Epithelial cell of esophagus (primary cell): ENCODE data around the gene CROCC.

Source experiments
- DNase-seq: peaks from one replicate; pipeline ENCODE4 v3.0.0; 2010; ENCODE audit warnings: low read depth
- H3K4me3 ChIP-seq: 2 replicates; pipeline ENCODE4 v1.5.1; 2011; ENCODE audit warnings: mild to moderate bottlenecking, low read length, control low read depth
- TF ChIP-seq, protein P1 (sequence below): IDR thresholded peaks from 2 replicates; pipeline ENCODE4 v1.5.1; 2011; ENCODE audit warnings: low read depth, mild to moderate bottlenecking, low read length, control low read depth, inconsistent platforms; ENCODE audit not compliant: insufficient read depth; ENCODE audit errors: missing control alignments

The CROCC gene

DNA sequence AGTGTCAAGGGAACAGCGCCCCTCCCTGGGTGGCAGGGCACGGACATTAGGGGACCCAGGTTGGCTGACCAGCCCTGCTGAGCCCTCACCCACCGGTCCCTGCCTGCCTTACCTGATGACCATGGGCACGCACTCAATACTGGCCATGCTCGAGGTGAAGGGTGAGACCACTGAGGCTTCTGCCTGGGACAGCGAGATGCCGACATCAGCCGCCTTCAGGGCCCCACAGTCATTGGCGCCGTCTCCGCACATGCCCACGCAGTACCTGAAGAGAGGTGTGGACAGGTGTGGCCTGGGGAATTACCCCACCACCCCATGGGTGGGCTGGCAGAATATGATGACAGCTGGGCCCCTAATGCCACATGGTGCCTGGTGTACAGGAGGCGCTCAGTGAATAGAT lies 66.5 kb downstream of the CROCC start:
- DNase-seq: no peak
- TF ChIP-seq, protein P1, sequence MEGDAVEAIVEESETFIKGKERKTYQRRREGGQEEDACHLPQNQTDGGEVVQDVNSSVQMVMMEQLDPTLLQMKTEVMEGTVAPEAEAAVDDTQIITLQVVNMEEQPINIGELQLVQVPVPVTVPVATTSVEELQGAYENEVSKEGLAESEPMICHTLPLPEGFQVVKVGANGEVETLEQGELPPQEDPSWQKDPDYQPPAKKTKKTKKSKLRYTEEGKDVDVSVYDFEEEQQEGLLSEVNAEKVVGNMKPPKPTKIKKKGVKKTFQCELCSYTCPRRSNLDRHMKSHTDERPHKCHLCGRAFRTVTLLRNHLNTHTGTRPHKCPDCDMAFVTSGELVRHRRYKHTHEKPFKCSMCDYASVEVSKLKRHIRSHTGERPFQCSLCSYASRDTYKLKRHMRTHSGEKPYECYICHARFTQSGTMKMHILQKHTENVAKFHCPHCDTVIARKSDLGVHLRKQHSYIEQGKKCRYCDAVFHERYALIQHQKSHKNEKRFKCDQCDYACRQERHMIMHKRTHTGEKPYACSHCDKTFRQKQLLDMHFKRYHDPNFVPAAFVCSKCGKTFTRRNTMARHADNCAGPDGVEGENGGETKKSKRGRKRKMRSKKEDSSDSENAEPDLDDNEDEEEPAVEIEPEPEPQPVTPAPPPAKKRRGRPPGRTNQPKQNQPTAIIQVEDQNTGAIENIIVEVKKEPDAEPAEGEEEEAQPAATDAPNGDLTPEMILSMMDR: no peak
- H3K4me3 ChIP-seq: no peak overlapping the region

DNA sequence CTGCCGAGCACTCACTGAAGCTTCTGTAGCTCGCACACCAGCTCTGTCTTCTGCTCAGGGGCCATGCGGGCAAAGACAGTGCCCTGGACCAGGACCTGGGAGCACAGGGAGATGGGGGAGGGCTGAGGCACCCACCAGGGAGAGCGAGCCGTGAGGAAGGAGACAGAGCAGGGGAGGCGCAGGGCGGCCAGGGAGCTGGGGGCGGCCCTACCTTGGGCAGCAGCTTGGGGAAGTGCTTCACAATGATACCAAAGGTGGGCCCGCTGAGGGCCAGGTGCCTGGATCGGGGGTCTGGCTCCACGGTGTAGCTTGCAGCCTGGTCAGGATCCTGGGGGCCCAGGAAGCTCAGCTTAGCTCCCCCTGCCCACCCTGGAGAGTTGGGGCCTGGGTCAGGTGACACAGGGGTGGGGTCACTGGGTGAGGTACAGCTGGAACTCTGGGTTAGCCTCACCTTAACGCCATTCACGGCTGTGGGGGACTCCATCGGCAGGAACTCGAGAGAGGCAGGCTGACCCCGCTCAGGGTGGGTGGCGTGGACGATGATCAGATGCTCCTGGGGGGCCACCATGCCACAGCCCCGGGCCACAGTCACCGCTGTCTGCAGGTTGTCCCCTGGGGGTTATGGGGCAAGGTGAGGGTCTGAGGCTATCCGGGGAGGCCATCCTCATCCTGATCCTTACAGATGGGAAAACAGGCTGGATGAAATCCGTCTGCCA lies 68.1 kb downstream of the CROCC start:
- H3K4me3 ChIP-seq: no peak overlapping the region
- no peak for DNase-seq
- TF ChIP-seq, protein P1: no peak

DNA sequence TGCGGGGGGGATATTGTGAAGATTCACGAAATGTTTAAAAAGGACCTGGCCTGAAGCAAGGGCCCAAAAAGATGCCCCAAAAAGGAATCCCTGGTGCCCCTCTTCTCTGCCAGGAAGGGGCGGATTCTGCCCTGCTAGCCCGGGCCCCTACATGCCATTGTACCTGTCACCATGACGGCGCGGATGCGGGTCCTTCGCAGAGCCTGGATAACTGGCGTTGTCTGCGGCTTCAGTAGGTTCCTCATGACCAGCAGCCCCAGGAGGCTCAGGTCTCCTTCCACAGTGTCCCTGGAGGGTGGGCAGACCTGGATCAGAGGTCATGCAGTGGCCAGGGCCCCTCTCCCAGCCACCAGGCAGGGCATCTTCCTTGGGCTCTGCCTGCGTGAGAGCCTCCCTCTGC lies 69.8 kb downstream of the CROCC start:
- TF ChIP-seq, protein P1: no peak
- DNase-seq: no peak
- H3K4me3 ChIP-seq: no peak overlapping the region

DNA sequence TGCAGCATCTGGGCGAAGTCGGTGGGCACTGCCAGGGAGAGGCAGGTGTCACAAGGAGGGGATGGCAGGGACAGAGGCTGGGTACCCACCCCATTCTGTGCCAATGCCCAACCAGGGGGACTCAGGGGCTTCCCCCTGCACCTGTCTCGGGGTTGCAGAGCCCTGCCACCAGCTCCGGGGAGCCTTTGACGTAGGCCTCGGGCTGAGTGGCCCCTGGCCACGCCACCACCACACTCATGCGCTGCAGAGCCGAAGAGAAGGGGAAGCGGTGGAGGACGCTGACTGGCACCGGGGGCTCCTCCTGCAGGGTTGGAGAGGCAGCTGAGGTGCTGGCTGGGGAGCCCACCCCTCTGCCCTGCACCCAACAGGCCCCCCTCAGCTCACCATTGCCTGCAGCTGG lies 70.4 kb downstream of the CROCC start:
- H3K4me3 ChIP-seq: no peak overlapping the region
- no peak for DNase-seq
- TF ChIP-seq, protein P1: no peak

DNA sequence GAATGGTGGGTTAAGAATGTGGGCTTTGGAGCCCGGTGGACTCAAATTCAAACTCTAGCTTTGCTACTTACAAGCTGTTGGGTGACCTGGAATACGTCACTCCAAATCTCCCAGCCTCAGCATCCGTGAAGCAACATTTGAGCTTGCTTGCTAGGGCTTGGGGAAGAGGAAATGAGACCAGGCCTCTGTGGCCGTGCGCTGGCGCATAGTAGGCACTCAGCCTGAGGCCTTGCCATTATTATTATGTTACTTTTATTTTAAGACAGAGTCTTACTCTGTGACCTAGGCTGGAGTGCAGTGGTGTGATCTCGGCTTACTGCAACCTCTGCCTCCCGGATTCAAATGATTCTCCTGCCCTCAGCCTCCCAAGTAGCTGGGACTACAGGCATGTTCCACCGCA lies 70.9 kb downstream of the CROCC start:
- TF ChIP-seq, protein P1: no peak
- no peak overlapping the region for H3K4me3 ChIP-seq
- DNase-seq: no peak

DNA sequence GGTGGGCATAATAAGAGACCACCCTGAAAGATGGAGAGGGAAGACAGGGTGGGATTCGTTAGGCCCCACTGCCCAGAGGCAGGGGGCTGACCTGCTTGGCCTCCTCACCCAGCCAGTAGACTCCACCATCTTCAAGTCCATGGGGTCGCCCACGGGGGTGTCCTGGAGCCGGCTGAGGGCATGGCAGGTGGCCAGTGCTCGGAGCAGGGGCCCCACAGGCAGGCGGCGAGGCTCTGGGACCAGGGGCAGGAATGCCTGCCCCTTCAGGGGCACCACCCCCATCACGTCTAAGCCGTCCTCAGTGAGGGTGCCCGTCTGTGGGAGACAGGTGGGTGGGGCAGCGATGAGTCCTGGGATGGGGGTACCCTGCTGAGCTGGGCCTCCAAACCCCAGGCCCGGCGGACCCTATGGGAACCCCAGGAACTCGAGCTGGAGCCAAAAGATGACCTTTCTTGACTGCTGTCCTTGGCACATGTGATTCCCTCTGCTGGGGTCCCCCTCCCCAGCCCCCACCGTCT lies 71.8 kb downstream of the CROCC start:
- TF ChIP-seq, protein P1: no peak
- no peak for DNase-seq
- no peak overlapping the region for H3K4me3 ChIP-seq

DNA sequence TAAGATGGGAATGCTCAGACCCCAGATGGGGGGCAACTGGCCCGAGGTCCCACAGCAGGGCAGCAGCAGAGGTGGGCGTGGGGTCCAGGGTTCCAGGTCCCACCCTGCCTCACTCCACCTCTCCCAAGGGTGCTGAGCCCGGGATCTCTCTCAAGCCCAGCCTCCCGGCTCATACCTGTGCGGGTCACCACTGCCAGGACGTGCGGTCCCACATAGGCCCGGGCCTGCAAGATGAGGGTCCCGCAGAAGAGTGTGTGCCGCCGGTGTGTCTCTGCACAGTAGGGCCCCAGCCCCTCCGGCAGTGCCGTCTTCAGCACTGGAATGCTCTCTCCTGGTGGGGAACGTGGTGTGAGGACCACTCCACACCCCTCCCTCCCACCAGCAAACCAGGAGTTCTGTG lies 75.1 kb downstream of the CROCC start:
- no peak for DNase-seq
- no peak overlapping the region for H3K4me3 ChIP-seq
- TF ChIP-seq, protein P1: no peak
